ENCODE data around the gene INTS13.

Gene INTS13, protein sequence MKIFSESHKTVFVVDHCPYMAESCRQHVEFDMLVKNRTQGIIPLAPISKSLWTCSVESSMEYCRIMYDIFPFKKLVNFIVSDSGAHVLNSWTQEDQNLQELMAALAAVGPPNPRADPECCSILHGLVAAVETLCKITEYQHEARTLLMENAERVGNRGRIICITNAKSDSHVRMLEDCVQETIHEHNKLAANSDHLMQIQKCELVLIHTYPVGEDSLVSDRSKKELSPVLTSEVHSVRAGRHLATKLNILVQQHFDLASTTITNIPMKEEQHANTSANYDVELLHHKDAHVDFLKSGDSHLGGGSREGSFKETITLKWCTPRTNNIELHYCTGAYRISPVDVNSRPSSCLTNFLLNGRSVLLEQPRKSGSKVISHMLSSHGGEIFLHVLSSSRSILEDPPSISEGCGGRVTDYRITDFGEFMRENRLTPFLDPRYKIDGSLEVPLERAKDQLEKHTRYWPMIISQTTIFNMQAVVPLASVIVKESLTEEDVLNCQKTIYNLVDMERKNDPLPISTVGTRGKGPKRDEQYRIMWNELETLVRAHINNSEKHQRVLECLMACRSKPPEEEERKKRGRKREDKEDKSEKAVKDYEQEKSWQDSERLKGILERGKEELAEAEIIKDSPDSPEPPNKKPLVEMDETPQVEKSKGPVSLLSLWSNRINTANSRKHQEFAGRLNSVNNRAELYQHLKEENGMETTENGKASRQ

DNA sequence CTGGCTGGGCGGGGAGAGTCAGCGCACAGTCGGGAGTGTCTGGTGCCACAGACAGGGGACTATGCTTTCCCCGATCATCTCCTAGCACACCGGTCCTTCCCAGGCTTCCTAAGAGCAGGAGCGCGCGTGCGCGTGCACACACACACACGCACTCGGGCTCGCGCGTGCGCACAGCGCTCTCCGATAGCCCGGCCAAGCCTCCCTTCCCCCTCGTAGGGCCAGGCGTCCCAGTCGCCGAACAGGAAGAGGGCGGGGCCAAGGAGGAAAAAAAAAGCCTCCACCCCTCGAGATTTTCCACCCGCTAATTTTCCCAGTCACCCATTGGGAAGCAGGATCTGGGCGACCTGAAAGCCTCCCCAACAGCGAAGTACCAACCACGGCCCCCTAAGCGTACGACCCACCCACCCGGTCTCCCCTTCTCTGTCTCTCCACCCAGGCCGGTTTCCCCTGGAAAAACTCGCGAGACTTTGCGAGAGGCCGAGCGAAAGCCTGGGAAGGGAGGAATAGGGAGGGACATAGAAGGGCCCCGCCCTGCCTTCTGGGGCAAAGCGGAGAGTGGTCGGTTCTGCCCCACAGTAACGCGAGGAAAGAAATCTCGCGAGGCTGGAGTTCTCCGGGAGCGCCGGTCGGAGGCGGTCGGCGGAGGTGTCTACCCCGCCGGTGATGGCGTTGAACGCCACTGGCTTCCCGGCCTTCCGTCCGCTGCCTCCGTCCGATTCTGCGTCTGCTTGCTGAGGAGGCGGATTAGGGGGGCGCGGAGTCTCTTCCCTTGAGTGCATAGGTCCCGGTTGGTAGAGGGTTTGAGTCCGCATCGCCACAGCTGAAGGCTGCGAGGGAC is at the start of gene INTS13, which contains the start of gene FGFR1OP2:
Gene INTS13 (minus strand): TSS at position 119 of the 838 bp plus-strand sequence. CDS start 1,178 bp downstream, outside the sequence.
Gene FGFR1OP2 (plus strand): TSS at position 608 of the 838 bp plus-strand sequence. CDS start 15,689 bp downstream, outside the sequence.
- TF ChIP-seq, protein P1, sequence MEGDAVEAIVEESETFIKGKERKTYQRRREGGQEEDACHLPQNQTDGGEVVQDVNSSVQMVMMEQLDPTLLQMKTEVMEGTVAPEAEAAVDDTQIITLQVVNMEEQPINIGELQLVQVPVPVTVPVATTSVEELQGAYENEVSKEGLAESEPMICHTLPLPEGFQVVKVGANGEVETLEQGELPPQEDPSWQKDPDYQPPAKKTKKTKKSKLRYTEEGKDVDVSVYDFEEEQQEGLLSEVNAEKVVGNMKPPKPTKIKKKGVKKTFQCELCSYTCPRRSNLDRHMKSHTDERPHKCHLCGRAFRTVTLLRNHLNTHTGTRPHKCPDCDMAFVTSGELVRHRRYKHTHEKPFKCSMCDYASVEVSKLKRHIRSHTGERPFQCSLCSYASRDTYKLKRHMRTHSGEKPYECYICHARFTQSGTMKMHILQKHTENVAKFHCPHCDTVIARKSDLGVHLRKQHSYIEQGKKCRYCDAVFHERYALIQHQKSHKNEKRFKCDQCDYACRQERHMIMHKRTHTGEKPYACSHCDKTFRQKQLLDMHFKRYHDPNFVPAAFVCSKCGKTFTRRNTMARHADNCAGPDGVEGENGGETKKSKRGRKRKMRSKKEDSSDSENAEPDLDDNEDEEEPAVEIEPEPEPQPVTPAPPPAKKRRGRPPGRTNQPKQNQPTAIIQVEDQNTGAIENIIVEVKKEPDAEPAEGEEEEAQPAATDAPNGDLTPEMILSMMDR (conservative IDR thresholded peaks at IDR 0.05), result no peak
- peak within 1 kb of the TSS; percentile 92 for H3K27ac ChIP-seq

DNA sequence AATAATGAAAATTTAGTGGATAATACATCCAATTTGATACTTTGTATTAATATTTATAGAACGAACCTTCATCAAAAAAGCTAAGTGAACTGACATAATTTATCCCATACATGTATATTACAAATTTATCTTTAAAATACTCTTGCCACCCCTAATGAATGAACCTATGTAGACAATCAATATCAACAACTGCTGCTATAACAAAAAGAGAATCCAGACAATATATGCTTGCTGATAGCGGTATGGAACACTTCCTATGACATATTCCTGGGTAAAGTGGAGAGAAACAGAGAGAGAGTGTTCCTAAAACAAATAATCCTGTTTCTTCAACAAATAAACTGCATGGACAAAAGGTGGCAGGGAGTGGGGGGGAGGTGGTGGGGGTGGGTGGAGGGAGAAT is 45.1 kb upstream of the INTS13 start:
- TF ChIP-seq, protein P1 (conservative IDR thresholded peaks at IDR 0.05), result no peak
- H3K27ac ChIP-seq, result no peak overlapping the region

DNA sequence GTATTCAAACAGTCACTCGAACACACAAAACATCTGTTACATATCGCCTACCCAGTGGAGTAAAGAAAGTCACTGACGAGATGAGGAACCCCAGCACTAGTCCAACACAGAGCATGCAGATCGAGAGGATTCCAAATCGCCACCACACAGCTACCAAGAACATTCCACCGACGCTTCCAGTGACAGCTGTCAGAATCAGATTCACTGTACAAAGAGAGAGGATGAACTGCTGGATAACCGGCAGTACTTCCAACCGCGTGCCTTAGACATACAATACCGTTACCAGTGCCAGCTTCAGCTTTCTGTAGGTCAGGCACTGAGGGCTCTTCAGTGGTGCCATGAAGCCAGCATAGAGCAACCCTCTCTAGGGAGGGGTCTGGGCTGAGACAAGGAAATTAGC is 42.0 kb upstream of the INTS13 start:
- TF ChIP-seq, protein P1 (conservative IDR thresholded peaks at IDR 0.05), result no peak
- H3K27ac ChIP-seq, result no peak overlapping the region

DNA sequence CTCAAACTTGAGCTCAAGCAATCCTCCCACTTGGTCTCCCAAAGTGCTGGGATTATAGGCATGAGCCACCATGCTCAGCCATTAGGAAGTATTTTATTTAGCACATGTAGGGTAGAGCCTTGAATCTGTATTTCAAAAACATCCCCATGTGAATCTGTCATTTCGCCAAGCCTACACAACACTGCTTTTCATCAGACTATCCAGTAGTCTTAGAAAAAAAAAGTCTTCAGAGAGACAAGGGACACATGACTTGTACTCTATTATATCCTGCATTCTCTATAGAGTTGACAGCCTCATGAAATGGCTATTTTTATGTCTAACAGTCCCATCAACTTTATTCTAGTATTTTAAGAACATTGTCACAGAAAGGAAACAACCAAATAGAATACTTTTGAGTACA is 41.0 kb upstream of the INTS13 start:
- no peak overlapping the region for H3K27ac ChIP-seq
- TF ChIP-seq, protein P1 (conservative IDR thresholded peaks at IDR 0.05), result no peak

DNA sequence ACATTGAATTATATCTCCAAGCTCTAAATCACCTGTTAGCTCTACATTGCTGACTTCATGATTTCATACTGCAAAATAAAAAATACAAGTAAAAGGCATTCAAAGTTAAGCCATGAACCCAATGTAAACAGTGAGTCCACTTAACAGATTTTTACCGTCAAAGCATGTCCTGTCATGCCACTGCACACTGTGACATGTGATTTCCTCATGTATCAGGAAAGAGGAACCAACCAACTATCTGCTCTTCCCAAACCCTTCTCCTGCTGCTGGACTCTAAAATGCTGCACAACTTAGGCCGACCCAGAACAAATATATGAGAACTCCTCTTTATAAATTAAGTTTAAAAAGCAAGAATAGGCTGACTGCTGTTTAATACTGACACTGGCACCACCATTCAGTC is 38.9 kb upstream of the INTS13 start:
- no peak overlapping the region for H3K27ac ChIP-seq
- TF ChIP-seq, protein P1 (conservative IDR thresholded peaks at IDR 0.05), result no peak

DNA sequence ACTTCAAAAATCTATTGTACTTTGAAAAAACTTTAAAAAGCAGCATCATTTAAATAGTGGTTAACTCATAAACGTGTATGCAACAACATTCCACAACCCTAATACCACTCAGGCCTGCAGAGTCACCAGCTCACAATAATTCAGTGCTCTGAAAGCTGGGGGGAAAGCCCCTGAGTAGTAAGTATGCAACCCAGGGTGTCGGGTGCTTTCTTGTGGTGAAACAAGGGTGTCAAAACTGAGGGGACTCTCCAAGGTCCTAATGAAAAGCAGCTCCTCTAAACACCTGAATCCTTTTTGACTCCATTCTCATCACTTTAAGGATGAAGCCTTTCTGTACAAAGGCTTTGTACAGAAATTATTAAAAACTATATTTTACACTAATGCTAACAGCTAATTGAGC is 34.2 kb upstream of the INTS13 start:
- TF ChIP-seq, protein P1 (conservative IDR thresholded peaks at IDR 0.05), result no peak
- H3K27ac ChIP-seq, result no peak overlapping the region

Data from VCaP (cell line).